WI38 (cell line): Measurements from ENCODE around the gene CIRBP.

Experiments
- H3K4me3 ChIP-seq: 2 replicates; pipeline ENCODE4 v1.5.1; 2011; ENCODE audit warnings: low read depth, mild to moderate bottlenecking, control low read depth, low read length
- CTCF ChIP-seq: IDR thresholded peaks from 2 replicates; pipeline ENCODE4 v1.5.1; 2012; ENCODE audit warnings: low read depth, mild to moderate bottlenecking, control low read depth, low read length

CIRBP gene

GRCh38 chr19:1231729-1232637, 37.1 kb upstream of the CIRBP start:
- TF ChIP-seq CTCF = no peak
- no peak overlapping the region for H3K4me3 ChIP-seq

- TF ChIP-seq CTCF = no peak
- H3K4me3 ChIP-seq = no peak overlapping the region
Observed at GRCh38 chr19:1232652-1233072, 36.5 kb upstream of the CIRBP start.

GRCh38 chr19:1233115-1233667, 35.9 kb upstream of the CIRBP start:
- H3K4me3 ChIP-seq = no peak overlapping the region
- no peak for TF ChIP-seq CTCF

- TF ChIP-seq CTCF = no peak
- H3K4me3 ChIP-seq = no peak overlapping the region
Observed at GRCh38 chr19:1234051-1234954, 34.8 kb upstream of the CIRBP start.

- no peak for TF ChIP-seq CTCF
- H3K4me3 ChIP-seq = no peak overlapping the region
Observed at GRCh38 chr19:1234955-1235380, 34.2 kb upstream of the CIRBP start.

- no peak for TF ChIP-seq CTCF
- peak overlapping the region; percentile 46 for H3K4me3 ChIP-seq
Observed at GRCh38 chr19:1235625-1236538, 33.2 kb upstream of the CIRBP start.
